Fibroblast of pulmonary artery (primary cell): ENCODE results near the gene TPSD1.
"Not testable (repeated sequence)": the region's sequence is repeated elsewhere in the genome, so short reads cannot be mapped to it uniquely, and the experiment has no call there.

Experiments used
- DNase-seq: peaks from one replicate; pipeline ENCODE4 v3.0.0-alpha.2; 2010; ENCODE audit warnings: low read depth
- H3K4me3 ChIP-seq: replicated peaks from 2 replicates; pipeline ENCODE4 v1.5.1; 2011; ENCODE audit warnings: low read depth, mild to moderate bottlenecking, control low read depth, low read length, moderate library complexity
- TF ChIP-seq, protein P1 (sequence below): IDR thresholded peaks from 2 replicates; pipeline ENCODE4 v1.5.1; 2011; ENCODE audit warnings: mild to moderate bottlenecking, control low read depth, low read length, inconsistent platforms; ENCODE audit errors: missing control alignments

Gene TPSD1

GRCh38 chr16:1262846-1263221 is 7.0 kb downstream of the TPSD1 start:
- no peak overlapping the region for H3K4me3 ChIP-seq
- TF ChIP-seq, protein P1, sequence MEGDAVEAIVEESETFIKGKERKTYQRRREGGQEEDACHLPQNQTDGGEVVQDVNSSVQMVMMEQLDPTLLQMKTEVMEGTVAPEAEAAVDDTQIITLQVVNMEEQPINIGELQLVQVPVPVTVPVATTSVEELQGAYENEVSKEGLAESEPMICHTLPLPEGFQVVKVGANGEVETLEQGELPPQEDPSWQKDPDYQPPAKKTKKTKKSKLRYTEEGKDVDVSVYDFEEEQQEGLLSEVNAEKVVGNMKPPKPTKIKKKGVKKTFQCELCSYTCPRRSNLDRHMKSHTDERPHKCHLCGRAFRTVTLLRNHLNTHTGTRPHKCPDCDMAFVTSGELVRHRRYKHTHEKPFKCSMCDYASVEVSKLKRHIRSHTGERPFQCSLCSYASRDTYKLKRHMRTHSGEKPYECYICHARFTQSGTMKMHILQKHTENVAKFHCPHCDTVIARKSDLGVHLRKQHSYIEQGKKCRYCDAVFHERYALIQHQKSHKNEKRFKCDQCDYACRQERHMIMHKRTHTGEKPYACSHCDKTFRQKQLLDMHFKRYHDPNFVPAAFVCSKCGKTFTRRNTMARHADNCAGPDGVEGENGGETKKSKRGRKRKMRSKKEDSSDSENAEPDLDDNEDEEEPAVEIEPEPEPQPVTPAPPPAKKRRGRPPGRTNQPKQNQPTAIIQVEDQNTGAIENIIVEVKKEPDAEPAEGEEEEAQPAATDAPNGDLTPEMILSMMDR = no peak
- no peak for DNase-seq

GRCh38 chr16:1263591-1264344 is 7.9 kb downstream of the TPSD1 start:
- H3K4me3 ChIP-seq = no peak overlapping the region
- no peak for DNase-seq
- TF ChIP-seq, protein P1 = no peak

- no peak for DNase-seq
Measured at GRCh38 chr16:1264345-1265089, 8.6 kb downstream of the TPSD1 start.

DNA sequence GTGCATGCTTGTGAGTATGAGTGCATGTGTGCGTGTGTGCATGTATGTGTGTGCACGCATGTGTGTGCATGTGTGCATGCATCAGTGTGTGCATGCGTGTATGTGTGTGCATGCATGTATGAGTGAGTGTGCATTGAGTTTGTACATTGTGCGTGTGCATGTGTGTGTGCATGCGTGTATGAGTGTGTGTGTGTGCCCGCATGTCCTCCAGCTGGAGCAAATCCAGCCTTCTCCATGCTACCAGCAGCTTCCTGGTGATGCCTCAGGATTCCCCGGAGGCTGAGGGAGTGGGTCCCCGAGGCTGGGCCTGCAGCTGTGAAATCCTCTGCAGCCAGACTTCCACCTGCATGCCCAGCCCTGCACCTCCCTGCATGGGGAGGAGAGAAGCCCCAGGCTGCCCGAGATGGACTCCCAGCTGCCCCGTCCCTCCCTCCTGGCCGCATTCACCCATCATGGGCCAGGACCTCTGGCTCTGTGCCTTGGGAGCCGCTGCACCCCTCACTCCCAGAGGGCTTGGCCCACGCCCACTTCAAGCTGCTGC is 9.3 kb downstream of the TPSD1 start:
- H3K4me3 ChIP-seq = no peak overlapping the region
- TF ChIP-seq, protein P1 = no peak
- DNase-seq = no peak

More at GRCh38 chr16:1264345-1265089, 8.6 kb downstream of the TPSD1 start:
- no peak overlapping the region for H3K4me3 ChIP-seq
- TF ChIP-seq, protein P1 = no peak

DNA sequence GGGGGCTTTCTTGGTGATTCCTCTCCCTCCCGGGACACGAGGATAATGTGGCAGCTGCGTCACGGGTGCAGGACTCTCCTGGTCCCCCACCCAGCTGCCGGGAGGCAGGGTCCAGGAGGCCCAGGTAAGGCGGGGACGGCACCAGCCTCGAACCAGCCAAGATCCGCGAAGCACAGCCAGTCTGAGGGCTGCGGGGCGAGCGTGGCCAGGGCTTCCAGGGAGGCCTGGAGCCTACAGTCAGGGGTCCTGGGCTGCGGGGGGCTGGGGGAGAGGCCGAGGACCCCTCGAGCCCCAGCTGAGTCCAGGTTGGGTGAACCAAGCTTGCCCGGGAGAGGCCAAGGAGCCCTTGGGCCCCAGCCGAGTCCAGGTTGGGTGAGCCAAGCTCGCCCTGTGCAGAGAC is 10.0 kb downstream of the TPSD1 start:
- no peak for DNase-seq
- TF ChIP-seq, protein P1 = no peak
- no peak overlapping the region for H3K4me3 ChIP-seq

DNA sequence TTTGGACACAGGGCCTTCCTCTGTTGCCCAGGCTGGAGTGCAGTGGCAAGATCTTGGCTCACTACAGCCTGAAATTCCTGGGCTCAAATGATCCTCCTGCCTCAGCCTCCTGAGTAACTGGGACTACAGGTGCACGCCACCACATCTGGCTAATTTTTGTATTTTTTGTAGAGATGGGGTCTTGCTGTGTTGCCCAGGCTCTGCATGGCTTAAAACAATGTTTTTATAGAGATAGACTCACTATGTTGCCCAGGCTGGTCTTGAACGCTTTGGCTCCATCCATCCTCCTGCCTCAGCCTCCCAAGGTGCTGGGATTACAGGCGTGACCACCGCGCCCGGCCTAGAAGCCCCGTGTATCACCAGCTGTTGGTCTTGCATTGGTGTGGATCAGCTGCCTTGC is 13.5 kb downstream of the TPSD1 start:
- not testable (repeated sequence) for DNase-seq, H3K4me3 ChIP-seq

GRCh38 chr16:1271380-1271723 is 15.5 kb downstream of the TPSD1 start:
- DNase-seq = no peak
- TF ChIP-seq, protein P1 = no peak
- no peak overlapping the region for H3K4me3 ChIP-seq

DNA sequence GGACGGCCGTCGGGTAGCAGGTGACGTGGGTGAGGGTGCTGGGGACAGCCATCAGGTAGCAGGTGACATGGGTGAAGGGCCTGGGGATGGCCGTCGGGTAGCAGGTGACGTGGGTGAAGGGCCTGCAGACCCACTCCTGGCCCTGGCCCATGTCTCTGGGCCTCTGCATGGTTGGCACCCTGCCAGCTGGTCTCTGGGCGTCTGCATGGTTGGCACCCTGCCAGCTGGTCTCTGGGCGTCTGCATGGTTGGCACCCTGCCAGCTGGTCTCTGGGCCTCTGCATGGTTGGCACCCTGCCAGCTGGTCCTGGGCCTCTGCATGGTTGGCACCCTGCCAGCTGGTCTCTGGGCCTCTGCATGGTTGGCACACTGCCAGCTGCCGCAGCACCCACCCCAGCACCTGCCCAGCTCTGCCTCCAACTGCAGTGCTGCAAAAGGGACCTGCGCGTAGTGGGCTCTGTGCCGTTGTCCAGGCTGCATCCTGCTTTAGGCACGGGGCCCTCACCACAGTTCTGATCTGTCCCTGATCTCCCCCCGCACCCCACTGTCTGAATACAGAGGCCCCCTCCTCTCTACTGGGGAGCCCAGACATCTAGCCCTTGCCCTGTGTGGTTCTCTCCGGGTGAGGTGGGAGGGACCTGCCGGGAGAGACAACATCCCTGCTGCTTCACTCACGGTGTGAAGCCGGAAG is 16.0 kb downstream of the TPSD1 start:
- DNase-seq = peak; percentile 38
- H3K4me3 ChIP-seq = not testable (repeated sequence)
